HG03565 (cell line): ENCODE data around the gene AKAP7.

ENCODE experiments used
- ATAC-seq: cut with Tn5 transposase; IDR thresholded peaks from one replicate; pipeline ENCODE4 v1.9.1; 2021; ENCODE audit warnings: mild to moderate bottlenecking, moderate library complexity; ENCODE audit not compliant: unreplicated experiment

The AKAP7 gene

DNA sequence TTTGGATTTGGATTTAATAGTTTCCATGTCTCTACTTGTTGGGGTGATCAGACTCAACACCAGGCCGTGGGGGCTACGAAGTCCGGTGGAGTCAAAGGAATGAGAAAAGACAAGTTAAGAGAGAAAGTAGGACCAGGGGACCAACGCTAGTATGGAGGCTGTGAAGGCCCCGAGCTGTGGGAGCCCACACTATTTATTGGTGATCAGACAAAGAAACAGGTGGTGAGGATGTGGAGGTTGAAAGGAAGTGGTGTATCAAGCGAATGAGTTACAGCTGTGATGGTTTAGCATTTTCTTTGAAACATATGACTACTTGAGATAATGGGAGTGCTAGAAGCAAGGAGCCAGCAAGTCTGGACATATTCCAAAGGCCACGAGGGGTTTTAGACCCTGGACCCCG lies 62.4 kb downstream of the AKAP7 start:
- no peak for ATAC-seq

- ATAC-seq: peak; percentile 100
Observed at GRCh38 chr6:131199568-131200272, 64.5 kb downstream of the AKAP7 start.

- no peak for ATAC-seq
Observed at GRCh38 chr6:131205481-131206244, 70.4 kb downstream of the AKAP7 start.

GRCh38 chr6:131206463-131207251 lies 71.4 kb downstream of the AKAP7 start:
- no peak for ATAC-seq

GRCh38 chr6:131208787-131209186 lies 73.5 kb downstream of the AKAP7 start:
- ATAC-seq: no peak

GRCh38 chr6:131210469-131210868 lies 75.2 kb downstream of the AKAP7 start:
- ATAC-seq: no peak

- no peak for ATAC-seq
Observed at GRCh38 chr6:131212024-131212423, 76.8 kb downstream of the AKAP7 start.

DNA sequence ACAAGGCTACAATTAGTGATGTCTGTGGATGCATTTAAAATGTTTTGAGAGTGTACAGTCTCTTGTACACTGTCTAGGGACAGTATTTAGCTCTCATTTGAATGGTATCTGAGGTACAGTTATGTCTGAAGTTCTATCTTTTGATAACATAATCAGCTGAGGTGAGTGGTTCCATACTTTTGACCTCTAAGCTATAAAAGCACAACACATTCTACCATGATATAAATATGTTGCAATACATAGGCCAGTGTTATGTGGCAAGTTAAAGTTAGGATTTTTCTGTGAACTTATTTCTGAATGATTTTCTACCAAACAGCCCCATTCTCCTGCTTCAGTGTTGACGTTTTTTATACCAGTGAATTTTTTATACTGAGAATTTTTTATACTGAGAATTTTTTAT lies 77.6 kb downstream of the AKAP7 start:
- no peak for ATAC-seq

DNA sequence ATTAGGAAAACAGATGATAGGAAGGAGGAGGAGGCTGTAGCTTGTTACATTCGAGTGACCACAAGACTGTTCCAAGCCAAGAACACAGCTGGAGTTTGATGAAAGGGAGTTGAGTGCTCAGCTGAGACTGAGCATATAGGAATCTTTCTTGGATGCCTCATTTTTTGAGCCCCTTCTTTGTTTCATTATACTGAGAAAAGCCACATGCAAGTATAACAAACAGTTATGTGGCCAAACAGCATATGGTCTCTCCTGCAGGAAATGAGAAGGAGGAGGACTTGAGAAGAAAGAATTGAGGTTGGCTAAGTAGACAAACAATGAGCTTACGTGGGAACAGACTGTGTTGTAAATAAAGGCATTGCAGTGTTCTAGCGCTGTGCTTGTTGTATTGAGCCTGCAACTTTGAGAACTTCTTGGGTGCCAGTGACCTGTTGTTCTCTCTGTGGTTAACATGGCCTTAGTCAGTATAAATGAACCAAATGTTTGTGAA lies 78.3 kb downstream of the AKAP7 start:
- no peak for ATAC-seq

DNA sequence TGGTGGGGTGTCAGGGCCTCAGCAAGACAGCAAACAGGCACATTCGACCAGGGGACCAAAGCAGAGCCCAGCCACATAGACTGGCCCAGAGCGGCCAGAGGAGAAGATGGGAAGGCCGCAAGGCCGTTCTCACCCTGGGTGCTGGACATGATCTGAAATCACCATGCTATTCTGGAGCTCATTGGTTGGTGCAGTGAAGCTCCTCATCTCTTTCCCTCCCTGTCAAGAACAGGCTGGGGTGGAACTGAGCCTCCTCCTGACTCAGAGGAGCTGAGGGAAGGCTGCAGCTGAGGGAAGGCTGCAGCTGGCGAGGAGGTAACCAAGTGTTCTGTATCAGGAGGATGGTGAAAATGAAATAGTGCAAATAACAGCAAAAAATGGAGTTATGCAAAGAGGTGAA lies 80.0 kb downstream of the AKAP7 start:
- no peak for ATAC-seq

DNA sequence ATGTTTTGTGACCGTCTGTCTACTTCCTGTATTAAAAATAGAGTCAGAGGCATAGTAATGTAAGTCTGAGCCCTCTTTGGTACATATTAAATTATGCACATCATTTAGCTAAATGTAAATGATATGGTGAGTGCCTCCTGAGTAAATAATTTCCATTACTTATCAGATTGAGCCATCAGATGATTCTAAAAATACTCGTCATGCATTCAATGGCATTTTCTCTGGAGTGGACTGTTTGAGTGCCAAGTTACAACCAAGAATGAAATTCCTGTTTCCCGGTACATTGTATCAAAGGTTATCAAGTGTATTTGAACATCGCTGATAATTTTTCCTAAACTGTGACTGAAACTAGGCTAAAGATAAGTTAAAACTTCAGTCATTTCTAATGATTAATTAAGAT lies 81.0 kb downstream of the AKAP7 start:
- ATAC-seq: no peak

DNA sequence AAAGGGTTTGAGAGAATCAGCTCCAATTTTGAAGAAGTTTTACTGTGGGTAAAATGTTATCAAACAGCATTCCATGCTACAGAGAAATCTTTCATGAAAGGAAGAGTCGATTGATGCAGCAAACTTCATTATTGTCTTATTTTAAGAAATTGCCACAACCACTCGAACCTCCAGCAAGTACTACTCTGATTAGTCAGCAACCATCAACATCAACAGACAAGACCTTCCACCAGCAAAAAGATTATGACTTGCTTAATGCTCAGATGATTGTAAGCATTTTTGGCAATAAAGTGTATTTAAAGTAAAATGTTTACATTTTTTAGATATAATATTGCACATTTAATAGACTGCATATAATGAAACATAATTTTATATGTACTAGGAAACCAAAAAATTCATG lies 87.5 kb downstream of the AKAP7 start:
- ATAC-seq: no peak

GRCh38 chr6:131223416-131223815 lies 88.1 kb downstream of the AKAP7 start:
- no peak for ATAC-seq

- no peak for ATAC-seq
Observed at GRCh38 chr6:131225127-131225526, 89.9 kb downstream of the AKAP7 start.

- ATAC-seq: no peak
Observed at GRCh38 chr6:131225959-131226358, 90.7 kb downstream of the AKAP7 start.

- ATAC-seq: no peak
Observed at GRCh38 chr6:131226459-131227157, 91.3 kb downstream of the AKAP7 start.

- ATAC-seq: no peak
Observed at GRCh38 chr6:131227158-131227543, 91.9 kb downstream of the AKAP7 start.

- no peak for ATAC-seq
Observed at GRCh38 chr6:131231103-131231502, 95.8 kb downstream of the AKAP7 start.

GRCh38 chr6:131231891-131232290 lies 96.6 kb downstream of the AKAP7 start:
- ATAC-seq: no peak

GRCh38 chr6:131244942-131245341 lies 109.7 kb downstream of the AKAP7 start:
- no peak for ATAC-seq

DNA sequence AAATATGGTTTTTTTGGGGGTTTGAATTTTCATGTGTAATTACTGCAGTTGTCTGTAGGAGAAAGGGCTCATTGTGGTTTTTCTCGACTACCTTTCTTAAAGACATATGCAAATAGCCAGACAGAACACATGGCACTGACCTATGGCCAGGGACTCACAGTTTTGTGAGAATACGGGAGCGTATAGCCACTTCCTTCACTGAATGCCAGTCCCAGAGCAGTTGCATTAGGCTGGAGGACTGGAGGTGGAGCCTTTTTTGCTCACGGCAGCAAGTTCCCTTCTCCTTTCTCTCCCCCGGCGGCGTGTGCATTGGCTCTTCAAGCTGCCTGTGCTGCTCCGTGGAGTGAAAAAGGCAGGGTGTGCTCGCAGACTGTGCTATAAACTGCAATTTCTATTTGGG lies 114.9 kb downstream of the AKAP7 start:
- peak; percentile 56 for ATAC-seq
